Testis (tissue), 3 donors: ENCODE data around the gene DENND1A. TPM values are rescaled to one million over a fixed set of nuclear protein-coding genes. Genes with fewer than 3 reads are reported as not detected.

ENCODE experiments used
- DNase-seq: peaks from one replicate; pipeline ENCODE4 v3.0.0-alpha.2; 2019
- H3K27ac ChIP-seq, 2 donors: fragments of 200-600 bp; sonication (generic); one replicate each; pipeline ENCODE4 v1.5.1; 2019
- H3K27me3 ChIP-seq: fragments of 200-600 bp; sonication (generic); one replicate; pipeline ENCODE4 v1.5.1; 2019
- H3K36me3 ChIP-seq: fragments of 200-600 bp; sonication (generic); one replicate; pipeline ENCODE4 v1.5.1; 2017; ENCODE audit warnings: low read depth; ENCODE audit errors: missing control alignments
- H3K4me1 ChIP-seq: fragments of 200-600 bp; sonication (generic); one replicate; pipeline ENCODE4 v1.5.1; 2019
- H3K4me3 ChIP-seq, 2 donors: fragments of 200-600 bp; sonication (generic); one replicate each; pipeline ENCODE4 v1.5.1; 2017 to 2019
- H3K9me3 ChIP-seq: fragments of 200-600 bp; sonication (generic); one replicate; pipeline ENCODE4 v1.5.1; 2017
- POLR2A ChIP-seq: fragments of 450-650 bp; IDR thresholded peaks from one replicate; pipeline ENCODE4 v1.6.1; 2017; ENCODE audit warnings: antibody characterized with exemption, mild to moderate bottlenecking, moderate library complexity
- WGBS, 2 donors: methylation state at CpG; one replicate each; pipeline ENCODE4 v1.1.5; 2018; 5-methylcytosine and 5-hydroxymethylcytosine counted together
- intact Hi-C: fragments of 100-400 bp; cut with DNase I; formaldehyde crosslinking; loops from one replicate; pipeline ENCODE4 v1.15.1; 2023; ENCODE audit warnings: low total_unique reads
- polyA plus RNA-seq: library from polyadenylated mRNA; stranded (reverse); fragments of 350-450 nt; fragmentation: Illumina TruSeq; extraction: RNeasy Lipid Tissue Mini Kit (QIAGEN cat#74804); gene quantifications from one replicate; pipeline ENCODE4 v1.2.3, GENCODE V29; 2014; ENCODE audit warnings: low read depth, low replicate concordance; ENCODE audit not compliant: insufficient read depth
- total RNA-seq, 2 donors: library from RNA; depleted of rRNA; stranded (reverse); fragments of >200 nt; gene quantifications; one replicate each; pipeline ENCODE4 v1.2.3, GENCODE V29; 2016
- TF ChIP-seq, protein P1 (sequence below), 3 experiments: fragments of 450-650 bp in 2 of 3; fragments of 200-600 bp in 1 of 3; sonication (generic) in 1 of 3; IDR thresholded peaks; one replicate each; pipeline ENCODE4 v1.5.1; 2016 to 2019; ENCODE audit warnings: antibody characterized with exemption in 3 of 3, mild to moderate bottlenecking in 2 of 3, moderate library complexity in 1 of 3

Gene DENND1A
- total and polyA plus RNA-seq, 3 donors from 2014 or later: 20.3 to 47.4 (median 44.9) TPM

DNA sequence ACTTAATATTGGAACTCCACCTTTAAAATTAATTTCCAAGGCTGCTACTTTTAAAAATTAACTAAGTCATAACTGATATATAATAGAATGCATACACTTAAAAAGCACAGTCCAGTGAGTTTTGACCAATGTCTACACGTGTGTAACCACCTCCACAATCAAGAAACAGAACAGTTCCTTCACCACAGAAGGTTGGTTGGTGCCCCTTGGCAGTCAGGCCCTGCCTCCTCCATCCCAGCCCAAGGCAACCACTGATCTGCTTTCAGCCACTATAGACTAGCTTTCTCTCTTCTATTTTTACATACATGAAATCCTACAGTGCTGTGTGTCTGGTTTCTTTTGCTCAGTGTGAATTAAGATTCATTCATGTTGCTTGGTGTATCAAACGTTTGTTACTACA, 358.7 kb downstream of the DENND1A start:
- intact Hi-C loops: no loop called here
- TF ChIP-seq POLR2A: no peak
- TF ChIP-seq, protein P1, sequence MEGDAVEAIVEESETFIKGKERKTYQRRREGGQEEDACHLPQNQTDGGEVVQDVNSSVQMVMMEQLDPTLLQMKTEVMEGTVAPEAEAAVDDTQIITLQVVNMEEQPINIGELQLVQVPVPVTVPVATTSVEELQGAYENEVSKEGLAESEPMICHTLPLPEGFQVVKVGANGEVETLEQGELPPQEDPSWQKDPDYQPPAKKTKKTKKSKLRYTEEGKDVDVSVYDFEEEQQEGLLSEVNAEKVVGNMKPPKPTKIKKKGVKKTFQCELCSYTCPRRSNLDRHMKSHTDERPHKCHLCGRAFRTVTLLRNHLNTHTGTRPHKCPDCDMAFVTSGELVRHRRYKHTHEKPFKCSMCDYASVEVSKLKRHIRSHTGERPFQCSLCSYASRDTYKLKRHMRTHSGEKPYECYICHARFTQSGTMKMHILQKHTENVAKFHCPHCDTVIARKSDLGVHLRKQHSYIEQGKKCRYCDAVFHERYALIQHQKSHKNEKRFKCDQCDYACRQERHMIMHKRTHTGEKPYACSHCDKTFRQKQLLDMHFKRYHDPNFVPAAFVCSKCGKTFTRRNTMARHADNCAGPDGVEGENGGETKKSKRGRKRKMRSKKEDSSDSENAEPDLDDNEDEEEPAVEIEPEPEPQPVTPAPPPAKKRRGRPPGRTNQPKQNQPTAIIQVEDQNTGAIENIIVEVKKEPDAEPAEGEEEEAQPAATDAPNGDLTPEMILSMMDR (IDR thresholded peaks at IDR 0.05): no peak
- Histone ChIP-seq H3K27me3 (no peaks in the 10 kb centered on the region), H3K4me1 (peaks cover 6% of the 10 kb centered on the region), H3K27ac (no peak overlapping the region), H3K36me3 (no peaks in the 10 kb centered on the region), H3K4me3 (no peak overlapping the region), H3K9me3 (no peaks in the 10 kb centered on the region)
- WGBS, 2 donors: 80 to 87% methylated on average over 2 of the region's 2 CpGs
- no peak for DNase-seq

DNA sequence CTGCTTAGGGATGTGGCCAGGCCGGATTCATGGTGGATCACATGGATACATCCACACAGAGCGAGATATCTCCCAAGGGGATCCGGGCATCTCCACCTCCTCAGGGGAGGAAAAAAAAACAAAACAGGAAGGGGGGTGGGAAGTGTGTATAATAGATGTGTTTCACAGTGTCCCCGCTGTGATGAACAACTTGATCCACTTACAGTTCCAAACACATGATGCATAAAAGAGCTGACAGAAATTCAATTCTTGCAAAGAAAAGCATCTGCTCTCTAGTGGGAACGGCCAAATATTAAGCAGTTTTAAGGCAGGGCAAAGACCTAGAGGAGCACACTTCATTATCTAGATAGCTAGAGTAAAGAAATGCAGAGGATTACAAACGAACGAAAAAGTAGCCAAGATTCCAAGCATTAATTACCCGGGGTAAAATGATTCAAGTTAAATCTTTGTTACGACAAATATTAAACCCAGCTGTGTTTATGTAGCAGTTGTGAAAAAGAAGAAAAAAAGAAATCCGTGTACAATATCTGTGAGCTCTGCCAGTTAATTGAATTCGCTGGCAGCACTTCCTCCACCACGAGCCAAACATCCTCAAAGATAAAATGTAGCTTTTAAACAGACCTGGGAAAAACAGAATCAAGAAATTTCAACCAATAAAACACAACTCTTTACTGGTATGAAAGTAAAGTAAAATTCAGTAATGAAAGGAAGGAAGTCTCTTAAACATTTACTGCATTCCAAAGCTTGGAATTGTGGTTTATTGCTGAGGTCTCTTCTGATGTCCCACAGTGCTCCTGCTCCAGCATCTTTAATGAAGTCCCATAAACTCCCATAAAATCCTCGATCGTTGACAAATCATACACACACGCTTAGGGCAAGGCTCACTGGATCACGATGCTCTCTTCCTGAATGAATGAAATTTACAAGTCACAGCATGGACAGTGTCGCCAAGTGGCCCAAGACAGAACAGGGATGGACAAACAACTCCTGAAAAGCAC, 360.9 kb downstream of the DENND1A start:
- peak; percentile 47 for DNase-seq
- intact Hi-C loops: no loop called here
- Histone ChIP-seq H3K9me3 (no peaks in the 10 kb centered on the region), H3K27ac (no peak overlapping the region), H3K27me3 (no peaks in the 10 kb centered on the region), H3K4me3 (no peak overlapping the region), H3K36me3 (no peaks in the 10 kb centered on the region), H3K4me1 (peaks cover 6% of the 10 kb centered on the region)
- TF ChIP-seq, protein P1 (IDR thresholded peaks at IDR 0.05): no peak
- no peak for TF ChIP-seq POLR2A
- WGBS, 2 donors: 39 to 40% methylated on average over 17 of the region's 17 CpGs

DNA sequence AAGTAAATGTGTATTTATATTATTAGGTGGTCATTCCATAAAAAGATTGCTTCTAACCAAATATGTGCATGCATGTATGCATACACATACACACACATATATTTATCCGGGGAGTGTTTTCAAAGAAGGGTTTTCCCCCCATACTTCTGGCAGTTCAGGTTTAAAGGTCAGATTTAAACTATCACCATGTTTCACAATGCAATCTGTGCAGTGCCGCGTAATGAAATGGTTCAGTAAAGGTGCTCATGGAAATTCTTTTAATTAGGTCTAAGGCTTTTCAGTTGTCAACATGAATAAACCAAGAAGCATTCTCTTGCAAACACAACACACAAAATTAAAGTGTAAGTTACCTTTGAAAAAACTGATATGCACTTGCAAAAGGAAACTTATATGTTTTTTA, 362.9 kb downstream of the DENND1A start:
- Histone ChIP-seq H3K9me3 (no peaks in the 10 kb centered on the region), H3K27ac (no peak overlapping the region), H3K4me1 (peaks cover 6% of the 10 kb centered on the region), H3K36me3 (no peaks in the 10 kb centered on the region), H3K27me3 (no peaks in the 10 kb centered on the region), H3K4me3 (no peak overlapping the region)
- no peak for TF ChIP-seq POLR2A
- TF ChIP-seq, protein P1 (IDR thresholded peaks at IDR 0.05): no peak
- WGBS, 2 donors: 91 to 95% methylated on average over 3 of the region's 3 CpGs
- no peak for DNase-seq
- intact Hi-C loops: no loop called here

DNA sequence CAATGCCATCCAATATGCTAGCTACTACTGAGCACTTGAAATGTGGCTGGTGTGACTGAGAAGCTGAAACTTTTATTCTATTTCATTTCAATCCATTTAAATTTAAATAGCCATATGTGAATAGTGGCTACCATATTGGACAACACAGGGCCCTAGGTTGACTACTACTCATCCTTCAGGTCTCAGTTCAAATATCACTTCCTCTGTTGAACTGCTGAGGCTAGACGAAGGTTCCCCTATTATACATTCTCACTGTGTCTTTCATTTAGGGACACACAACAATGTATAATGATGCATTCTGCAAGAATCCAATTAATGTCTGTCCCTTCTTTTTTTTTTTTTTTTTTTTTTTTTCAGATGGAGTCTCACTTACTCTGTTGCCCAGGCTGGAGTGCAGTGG, 365.3 kb downstream of the DENND1A start:
- Histone ChIP-seq H3K9me3 (no peaks in the 10 kb centered on the region), H3K27me3 (no peaks in the 10 kb centered on the region), H3K36me3 (no peaks in the 10 kb centered on the region), H3K4me3 (no peak overlapping the region), H3K4me1 (peaks cover 6% of the 10 kb centered on the region), H3K27ac (no peak overlapping the region)
- DNase-seq: no peak
- TF ChIP-seq, protein P1 (IDR thresholded peaks at IDR 0.05): no peak
- TF ChIP-seq POLR2A: no peak
- WGBS, 2 donors: 86 to 96% methylated on average over 1 of the region's 1 CpG
- intact Hi-C loops: no loop called here
